LNCaP clone FGC (cell line): ENCODE results near the gene PSMD9.
A peak's percentile ranks its signal among the peaks of the same experiment; 100 is the strongest.
"Not testable (repeated sequence)": the region's sequence is repeated elsewhere in the genome, so short reads cannot be mapped to it uniquely, and the experiment has no call there.

Source experiments
- DNase-seq: peaks from one replicate; pipeline ENCODE4 v3.0.0-alpha.2; 2011; ENCODE audit warnings: low read depth
- H3K4me3 ChIP-seq: 2 replicates; pipeline ENCODE4 v1.5.1; 2011; ENCODE audit warnings: mild to moderate bottlenecking, low read depth, low read length, control low read depth
- TF ChIP-seq, protein P1 (sequence below): IDR thresholded peaks from 2 replicates; pipeline ENCODE4 v1.5.1; 2012; ENCODE audit warnings: mild to moderate bottlenecking; ENCODE audit not compliant: control insufficient read depth, insufficient read depth; ENCODE audit errors: extremely low read depth

The PSMD9 gene

DNA sequence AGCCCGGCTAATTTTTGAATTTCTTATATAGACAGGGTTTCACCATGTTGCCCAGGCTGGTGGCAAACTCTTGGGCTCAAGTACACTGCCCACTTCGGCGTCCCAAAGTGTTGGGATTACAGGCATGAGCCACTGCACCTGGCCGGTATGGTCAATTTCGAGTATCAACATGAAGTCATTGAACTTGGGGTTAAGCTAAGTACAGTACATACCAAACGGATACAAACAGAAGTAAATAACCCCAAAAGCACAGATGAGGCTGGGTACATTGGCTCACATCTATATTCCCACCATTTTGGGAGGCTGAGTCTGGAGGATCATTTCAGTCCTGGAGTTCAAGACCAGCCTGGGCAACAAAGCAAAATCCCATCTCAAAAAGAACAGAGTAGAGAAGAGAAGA, 13.0 kb upstream of the PSMD9 start:
- TF ChIP-seq, protein P1, sequence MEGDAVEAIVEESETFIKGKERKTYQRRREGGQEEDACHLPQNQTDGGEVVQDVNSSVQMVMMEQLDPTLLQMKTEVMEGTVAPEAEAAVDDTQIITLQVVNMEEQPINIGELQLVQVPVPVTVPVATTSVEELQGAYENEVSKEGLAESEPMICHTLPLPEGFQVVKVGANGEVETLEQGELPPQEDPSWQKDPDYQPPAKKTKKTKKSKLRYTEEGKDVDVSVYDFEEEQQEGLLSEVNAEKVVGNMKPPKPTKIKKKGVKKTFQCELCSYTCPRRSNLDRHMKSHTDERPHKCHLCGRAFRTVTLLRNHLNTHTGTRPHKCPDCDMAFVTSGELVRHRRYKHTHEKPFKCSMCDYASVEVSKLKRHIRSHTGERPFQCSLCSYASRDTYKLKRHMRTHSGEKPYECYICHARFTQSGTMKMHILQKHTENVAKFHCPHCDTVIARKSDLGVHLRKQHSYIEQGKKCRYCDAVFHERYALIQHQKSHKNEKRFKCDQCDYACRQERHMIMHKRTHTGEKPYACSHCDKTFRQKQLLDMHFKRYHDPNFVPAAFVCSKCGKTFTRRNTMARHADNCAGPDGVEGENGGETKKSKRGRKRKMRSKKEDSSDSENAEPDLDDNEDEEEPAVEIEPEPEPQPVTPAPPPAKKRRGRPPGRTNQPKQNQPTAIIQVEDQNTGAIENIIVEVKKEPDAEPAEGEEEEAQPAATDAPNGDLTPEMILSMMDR, result no peak

DNA sequence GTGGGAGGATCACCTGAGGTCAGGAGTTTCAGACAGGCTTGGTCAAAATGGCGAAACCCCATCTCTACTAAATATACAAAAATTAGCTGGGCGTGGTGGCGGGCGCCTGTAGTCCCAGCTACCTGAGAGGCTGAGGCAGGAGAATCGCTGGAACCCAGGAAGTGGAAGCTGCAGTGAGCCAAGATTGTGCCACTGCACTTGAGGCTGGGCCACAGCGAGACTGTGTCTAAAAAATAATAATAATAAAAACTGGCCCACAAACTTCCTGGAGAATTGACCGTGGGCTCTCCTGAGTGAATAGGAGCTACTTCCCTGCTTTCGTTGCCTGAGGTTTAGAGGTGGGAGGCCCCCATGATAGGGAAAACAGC, 12.5 kb upstream of the PSMD9 start:
- H3K4me3 ChIP-seq, result not testable (repeated sequence)

More for the DNA sequence above, 13.0 kb upstream of the PSMD9 start:
- DNase-seq, result no peak
- no peak overlapping the region for H3K4me3 ChIP-seq

DNA sequence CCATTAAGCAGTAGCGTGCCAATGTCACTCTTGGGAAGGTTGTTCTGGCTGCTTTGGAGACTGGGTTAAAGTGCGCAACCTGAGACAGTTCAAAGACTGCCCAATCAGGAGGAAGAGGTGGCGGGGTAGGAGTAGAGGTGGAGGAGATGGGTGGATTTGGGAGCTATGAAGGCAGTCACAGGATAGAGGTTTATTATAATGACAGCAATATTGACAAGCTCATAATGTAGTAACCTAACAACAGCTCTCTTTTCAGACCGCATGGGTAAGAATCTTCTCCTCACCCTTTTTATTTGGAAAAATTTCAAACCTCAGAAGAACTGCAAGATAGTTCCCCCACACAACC, 5.3 kb upstream of the PSMD9 start:
- DNase-seq, result no peak
- no peak overlapping the region for H3K4me3 ChIP-seq
- TF ChIP-seq, protein P1, result no peak

More for the DNA sequence above, 12.5 kb upstream of the PSMD9 start:
- not testable (repeated sequence) for DNase-seq

DNA sequence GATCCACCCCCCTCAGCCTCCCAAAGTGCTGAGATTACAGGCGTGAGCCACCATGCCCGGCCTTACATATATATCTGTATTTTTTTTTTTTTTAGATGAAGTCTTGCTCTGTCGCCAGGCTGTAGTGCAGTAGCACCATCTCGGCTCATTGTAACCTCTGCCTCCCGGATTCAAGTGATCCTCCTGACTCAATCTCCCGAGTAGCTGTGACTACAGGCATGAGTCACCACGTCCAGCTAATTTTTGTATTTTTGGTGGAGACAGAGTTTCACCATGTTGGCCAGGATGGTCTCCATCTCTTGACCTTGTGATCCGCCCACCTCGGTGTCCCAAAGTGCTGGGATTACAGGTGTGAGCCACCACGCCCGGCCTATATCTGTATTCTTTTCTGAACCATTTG, 3.5 kb upstream of the PSMD9 start:
- H3K4me3 ChIP-seq, DNase-seq: not testable (repeated sequence)

DNA sequence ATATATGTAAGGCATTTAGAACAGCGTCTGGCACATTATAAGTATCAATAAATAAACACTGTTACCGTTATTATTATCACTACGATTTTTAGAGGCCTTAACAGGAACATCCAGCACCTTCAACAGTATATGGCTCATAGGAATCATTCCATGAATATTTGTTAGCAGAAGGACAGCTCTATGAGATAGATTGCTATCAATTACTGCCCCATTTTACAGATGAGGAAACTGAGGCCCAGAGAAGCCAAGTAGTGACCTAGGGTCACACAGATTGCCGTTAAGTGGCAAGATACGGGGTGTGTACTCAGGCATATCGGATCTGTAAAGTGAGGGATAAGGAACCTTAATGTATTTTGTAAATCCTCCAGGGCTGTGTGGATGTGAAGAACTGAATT, 510 bp upstream of the PSMD9 start:
- TF ChIP-seq, protein P1, result no peak
- peak overlapping the region; percentile 78 for H3K4me3 ChIP-seq
- no peak for DNase-seq

DNA sequence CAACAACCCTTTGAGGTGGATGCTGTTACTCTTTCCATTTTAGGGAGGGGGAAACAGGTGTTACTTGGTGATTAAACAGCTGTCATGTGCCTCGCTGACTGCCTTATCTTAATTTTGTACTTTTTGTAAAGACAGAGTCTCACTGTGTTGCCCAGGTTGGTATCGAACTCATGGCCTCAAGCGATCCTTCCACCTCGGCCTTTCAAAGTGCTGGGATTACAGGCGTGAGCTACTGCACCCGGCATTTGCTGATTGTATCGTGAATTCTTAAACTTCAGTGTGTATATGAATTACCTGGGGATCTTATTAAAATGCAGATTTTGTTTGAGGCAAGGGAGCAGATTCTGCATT, 659 bp downstream of the PSMD9 start:
- H3K4me3 ChIP-seq, result peak overlapping the region; percentile 78
- no peak for DNase-seq
- TF ChIP-seq, protein P1, result no peak

DNA sequence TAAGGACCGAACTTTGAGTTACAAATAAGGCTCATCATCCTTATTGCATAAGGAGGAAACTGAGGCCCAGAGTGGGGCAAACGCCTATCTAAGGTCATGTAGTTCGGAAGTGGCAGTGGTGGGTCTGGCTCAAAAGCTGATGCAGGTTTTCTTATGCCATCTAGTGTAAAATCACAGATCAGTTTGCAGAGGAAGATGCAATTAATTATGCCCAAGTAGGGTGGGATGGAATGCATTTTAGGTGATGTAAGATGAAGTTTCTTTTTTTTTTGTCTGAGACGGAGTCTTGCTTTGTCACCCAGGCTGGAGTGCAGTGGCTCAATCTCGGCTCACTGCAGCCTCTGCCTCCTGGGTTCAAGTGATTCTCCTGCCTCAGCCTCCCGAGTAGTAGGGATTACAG, 1.1 kb downstream of the PSMD9 start:
- DNase-seq, result not testable (repeated sequence)
- H3K4me3 ChIP-seq, result peak overlapping the region; percentile 78
- TF ChIP-seq, protein P1, result peak; percentile 4; the same call in 1 of the 2 replicates

DNA sequence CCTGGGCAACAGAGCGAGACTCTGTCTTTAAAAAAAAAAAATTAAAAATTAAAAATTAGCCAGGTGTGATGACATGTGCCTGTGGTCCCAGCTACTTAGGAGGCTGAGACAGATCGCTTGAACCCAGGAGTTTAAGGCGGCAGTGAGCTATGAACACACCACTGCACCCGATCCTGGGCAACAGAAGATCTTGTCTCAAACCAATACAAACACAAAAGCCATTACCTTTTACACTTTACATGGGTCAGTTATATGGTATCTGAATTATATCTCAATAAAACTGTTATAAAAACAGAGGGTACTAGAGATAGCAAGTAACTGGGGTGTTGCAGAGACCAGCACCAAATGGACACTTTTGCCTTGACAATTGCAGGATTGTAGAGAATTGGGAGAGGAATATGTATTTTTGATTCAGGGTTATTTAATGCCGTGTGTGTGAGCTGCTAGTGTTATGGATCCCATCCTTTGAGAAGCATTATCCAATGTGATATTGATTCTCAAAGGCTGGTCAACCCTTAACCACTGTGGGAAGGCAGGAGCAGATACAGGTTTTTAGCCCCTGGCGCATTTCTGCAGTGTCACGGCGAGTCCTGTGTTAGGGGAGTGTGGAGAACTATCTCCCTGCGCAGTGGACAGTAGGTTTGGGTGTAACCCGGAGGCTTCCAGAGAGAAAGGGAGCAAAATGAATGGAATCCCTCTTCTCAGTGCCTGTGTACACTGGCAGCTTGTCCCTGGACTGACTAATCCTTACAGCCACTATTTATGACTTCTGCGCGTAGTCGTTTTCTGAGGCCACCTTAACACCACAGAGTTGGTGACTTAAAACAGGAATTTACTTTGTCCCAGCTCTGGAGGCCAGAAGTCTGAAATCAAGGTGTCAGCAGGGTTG, 4.3 kb downstream of the PSMD9 start:
- no peak for DNase-seq
- H3K4me3 ChIP-seq, result no peak overlapping the region
- TF ChIP-seq, protein P1, result no peak
